ENCODE data around the gene TUG1. TPM values are rescaled to one million over a fixed set of nuclear protein-coding genes. Genes with fewer than 3 reads are reported as not detected.

The TUG1 gene
- total RNA-seq = 10 to 100 TPM; 55.1 to 67.3 TPM

DNA sequence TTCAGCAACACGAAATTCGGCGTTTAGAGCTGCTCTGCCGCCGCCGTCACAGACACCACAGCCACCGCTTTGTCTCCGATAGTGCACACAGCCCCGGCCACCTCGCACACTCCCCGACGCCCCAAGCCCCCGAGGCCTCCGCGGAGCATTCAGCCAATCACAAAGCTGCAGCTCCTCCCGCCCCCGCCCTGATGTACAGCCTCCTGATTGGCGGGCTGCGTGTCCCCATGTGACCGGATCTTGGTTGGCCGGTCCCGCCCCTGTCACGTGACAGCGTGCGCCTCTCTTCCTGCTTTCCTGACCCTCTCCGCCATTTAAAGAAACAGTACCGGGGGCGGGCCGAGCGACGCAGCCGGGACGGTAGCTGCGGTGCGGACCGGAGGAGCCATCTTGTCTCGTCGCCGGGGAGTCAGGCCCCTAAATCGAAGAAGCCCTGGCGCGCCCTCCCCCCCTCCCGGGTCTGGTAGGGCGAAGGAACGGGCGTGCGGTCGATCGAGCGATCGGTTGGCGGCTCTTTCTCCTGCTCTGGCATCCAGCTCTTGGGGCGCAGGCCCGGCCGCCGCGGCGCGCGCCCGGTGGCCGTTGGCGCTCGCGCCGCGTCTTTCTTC is at the start of gene TUG1:
Gene TUG1 (plus strand): TSS at position 342 of the 608 bp plus-strand sequence.

DNA sequence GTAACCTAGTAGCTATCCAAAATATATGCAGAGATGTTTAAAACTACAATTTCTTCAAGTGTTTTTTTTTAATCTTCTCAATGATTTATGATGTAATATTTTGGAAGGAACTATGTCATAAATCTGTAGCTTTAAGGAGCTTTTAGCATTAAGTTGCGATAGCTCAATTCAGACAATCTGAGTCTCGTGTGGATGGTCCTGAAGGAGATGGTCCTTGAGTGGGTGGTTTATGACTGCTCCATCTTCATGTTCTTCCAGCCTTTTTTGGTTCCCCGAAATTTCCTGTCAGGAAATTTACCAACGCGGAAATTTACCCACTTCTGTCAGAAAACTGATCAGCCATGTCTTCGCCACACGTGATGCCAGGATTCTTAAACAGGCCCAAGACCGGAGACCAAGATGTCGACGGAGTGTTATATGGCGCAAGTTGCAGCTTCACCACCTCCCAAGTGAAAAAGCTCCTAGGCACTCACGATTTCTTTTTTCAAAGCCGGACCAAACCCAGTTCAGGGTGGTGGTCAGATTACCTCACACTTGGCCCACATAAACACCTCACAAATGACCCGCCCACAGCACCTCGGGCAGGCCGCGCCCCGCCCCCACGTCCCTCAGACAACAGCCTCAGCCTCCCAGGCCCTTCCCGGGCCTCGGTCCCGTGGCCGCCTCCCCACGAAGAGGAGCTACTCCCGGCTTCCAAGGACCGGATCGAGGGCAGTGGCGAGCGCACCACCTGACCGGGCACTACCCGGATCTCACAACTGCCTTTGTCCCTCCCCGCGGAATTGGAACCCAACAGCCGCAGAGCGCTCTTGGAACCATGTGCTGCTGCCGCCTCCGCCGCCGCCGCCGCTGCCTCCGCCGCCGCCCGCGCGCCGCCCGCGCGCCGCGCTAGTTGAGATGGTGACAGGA is 796 bp upstream of the TUG1 start, which contains the start of gene MORC2:
Gene MORC2 (minus strand): TSS at position 760 of the 909 bp plus-strand sequence. CDS start 885 bp downstream, outside the sequence.

Small RNA genes lying within 50 kb of the gene (small RNA-seq; reads per million reads assigned to genes)
- gene RF01892 = 0 reads per million in 2 donors

Other genes with a start within 250 kb of the TUG1 start
- gene MORC2, start 491 bp upstream of the TUG1 start, total RNA-seq = 10 to 100 TPM in 1 of 2 donors, 1 to 10 TPM in 1; 8.9 to 14.3 TPM
- 10 to 100 TPM; 15.5 to 36.3 TPM for gene SMTN, start 112.1 kb downstream of the TUG1 start, total RNA-seq
- gene SELENOM, start 138.3 kb downstream of the TUG1 start, total RNA-seq = 1 to 10 TPM; 4.5 to 5.7 TPM
- under 1 TPM in 1 of 2 donors, not detected in 1; under 0.01 TPM for gene INPP5J, start 153.7 kb downstream of the TUG1 start, total RNA-seq
- gene PLA2G3, start 171.2 kb downstream of the TUG1 start, total RNA-seq = not detected
- 10 to 100 TPM; 28.6 to 29.6 TPM for gene RNF185, start 190.9 kb downstream of the TUG1 start, total RNA-seq
- 10 to 100 TPM; 28.0 to 70.9 TPM for gene LIMK2, start 243.0 kb downstream of the TUG1 start, total RNA-seq

All from melanocyte of skin (primary cell).